HepG2 (cell line): ENCODE measurements around the gene EMC9. TPM values are rescaled to one million over a fixed set of nuclear protein-coding genes. Genes with fewer than 3 reads are reported as not detected.
A peak's percentile ranks its signal among the peaks of the same experiment; 100 is the strongest.

Experiments
- BCL6 ChIP-seq: IDR thresholded peaks from 2 replicates; pipeline ENCODE4 v1.6.1; 2016; ENCODE audit warnings: missing genetic modification reagents, missing compliant biosample characterization
- CBFB ChIP-seq: sonication (generic); formaldehyde crosslinking; IDR thresholded peaks from 2 replicates; pipeline ENCODE4 v1.4.0; 2020; ENCODE audit warnings: missing genetic modification reagents
- CEBPB ChIP-seq: IDR thresholded peaks from 2 replicates; pipeline ENCODE4 v1.6.1; 2011; ENCODE audit warnings: low read depth, low read length, improper control_type of control experiment, borderline replicate concordance
- GLI4 ChIP-seq: sonication (generic); formaldehyde crosslinking; IDR thresholded peaks from 2 replicates; pipeline ENCODE4 v1.5.1; 2020; ENCODE audit warnings: missing genetic modification reagents, mild to moderate bottlenecking, moderate library complexity, borderline replicate concordance
- LCORL ChIP-seq, 2 experiments: fragments of 450-650 bp in 1 of 2; sonication (generic) in 1 of 2; formaldehyde crosslinking in 1 of 2; IDR thresholded peaks; 2 replicates each; pipeline versions ENCODE4 v1.5.0 to v1.6.1; 2017 to 2020; ENCODE audit warnings: antibody characterized with exemption in 1 of 2, missing genetic modification reagents in 1 of 2
- MAFF ChIP-seq: IDR thresholded peaks from 2 replicates; pipeline ENCODE4 v1.6.1; 2011; ENCODE audit warnings: low read depth, low read length, improper control_type of control experiment
- POGZ ChIP-seq: sonication (generic); formaldehyde crosslinking; IDR thresholded peaks from 2 replicates; pipeline ENCODE4 v1.4.0; 2020; ENCODE audit warnings: mild to moderate bottlenecking, missing genetic modification reagents
- RXRA ChIP-seq: sonication (generic); formaldehyde crosslinking; IDR thresholded peaks from 2 replicates; pipeline ENCODE4 v1.5.1; 2020; ENCODE audit warnings: missing genetic modification reagents
- SAP130 ChIP-seq: IDR thresholded peaks from 2 replicates; pipeline ENCODE4 v1.6.1; 2016; ENCODE audit warnings: low read depth
- SNAI1 ChIP-seq: sonication (generic); formaldehyde crosslinking; IDR thresholded peaks from 2 replicates; pipeline ENCODE4 v1.5.0; 2020; ENCODE audit warnings: mild to moderate bottlenecking, missing genetic modification reagents, borderline replicate concordance
- SOX5 ChIP-seq: IDR thresholded peaks from 2 replicates; pipeline ENCODE4 v1.6.1; 2016; ENCODE audit warnings: borderline replicate concordance
- TARDBP ChIP-seq: sonication (generic); formaldehyde crosslinking; IDR thresholded peaks from 2 replicates; pipeline ENCODE4 v1.8.0; 2022; ENCODE audit warnings: mild to moderate bottlenecking, missing genetic modification reagents
- TEAD3 ChIP-seq: optimal IDR thresholded peaks from 2 replicates; pipeline ENCODE3; 2016; ENCODE audit warnings: borderline replicate concordance
- ZFY ChIP-seq: sonication (generic); formaldehyde crosslinking; IDR thresholded peaks from 2 replicates; pipeline ENCODE4 v1.4.0; 2020; ENCODE audit warnings: missing genetic modification reagents
- ZNF121 ChIP-seq: sonication (generic); formaldehyde crosslinking; IDR thresholded peaks from 2 replicates; pipeline ENCODE4 v1.5.0; 2020; ENCODE audit warnings: mild to moderate bottlenecking, missing genetic modification reagents
- ZNF253 ChIP-seq: sonication (generic); formaldehyde crosslinking; IDR thresholded peaks from 2 replicates; pipeline ENCODE4 v1.8.0; 2022; ENCODE audit warnings: mild to moderate bottlenecking, missing genetic modification reagents, borderline replicate concordance
- ZNF562 ChIP-seq: sonication (generic); formaldehyde crosslinking; IDR thresholded peaks from 2 replicates; pipeline ENCODE4 v1.8.0; 2022; ENCODE audit warnings: missing genetic modification reagents, borderline replicate concordance
- ZNF879 ChIP-seq: sonication (generic); formaldehyde crosslinking; IDR thresholded peaks from 2 replicates; pipeline ENCODE4 v1.8.1; 2023; ENCODE audit warnings: missing genetic modification reagents
- ZSCAN20 ChIP-seq: sonication (generic); formaldehyde crosslinking; IDR thresholded peaks from 2 replicates; pipeline ENCODE4 v1.4.0; 2020; ENCODE audit warnings: missing genetic modification reagents, mild to moderate bottlenecking, borderline replicate concordance
- ZSCAN21 ChIP-seq: sonication (generic); formaldehyde crosslinking; IDR thresholded peaks from 2 replicates; pipeline ENCODE4 v1.8.0; 2022; ENCODE audit warnings: mild to moderate bottlenecking, missing genetic modification reagents, moderate library complexity, borderline replicate concordance
- polyA plus RNA-seq, 8 experiments: library from polyadenylated mRNA; depleted of rRNA in 3 of 8; stranded (reverse) in 7 of 8; unstranded in 1 of 8; fragments of >200 nt; fragmentation: Illumina TruSeq in 4 of 8; extraction: Trizol in 4 of 8; gene quantifications; 2 replicates each; pipeline versions ENCODE4 v1.2.1 to v1.2.3, GENCODE V29; 2011 to 2016; ENCODE audit warnings: low read depth in 4 of 8, missing spikeins in 1 of 8, mixed read lengths in 1 of 8; ENCODE audit not compliant: insufficient read depth in 1 of 8
- total RNA-seq, 5 experiments: library from RNA; depleted of rRNA; stranded (reverse); fragments of >200 nt; fragmentation: Illumina TruSeq; extraction: Trizol; gene quantifications; 2 replicates each; pipeline ENCODE4 v1.2.3, GENCODE V29; 2016; ENCODE audit warnings: low read depth in 1 of 5
- TF ChIP-seq, protein P1 (sequence below): sonication (generic); formaldehyde crosslinking; IDR thresholded peaks from 2 replicates; pipeline ENCODE4 v1.4.0; 2020; ENCODE audit warnings: missing genetic modification reagents
- TF ChIP-seq, protein P2 (sequence below): sonication (generic); formaldehyde crosslinking; IDR thresholded peaks from 2 replicates; pipeline ENCODE4 v1.5.0; 2020; ENCODE audit warnings: mild to moderate bottlenecking, missing genetic modification reagents, borderline replicate concordance
- TF ChIP-seq, protein P3 (sequence below): sonication (generic); formaldehyde crosslinking; IDR thresholded peaks from 2 replicates; pipeline ENCODE4 v1.5.0; 2020; ENCODE audit warnings: mild to moderate bottlenecking, missing genetic modification reagents

Gene EMC9
- total and polyA plus RNA-seq, 2 of the 13 experiments (the other 11 are each of a cell fraction or from before 2014, with no cell fraction given): 60.5 to 78.7 TPM

GRCh38 chr14:24110060-24110459 is 31.3 kb downstream of the EMC9 start (continued):
- TF ChIP-seq ZSCAN20 (CRISPR knock-in tag): no peak
- TF ChIP-seq, protein P1, sequence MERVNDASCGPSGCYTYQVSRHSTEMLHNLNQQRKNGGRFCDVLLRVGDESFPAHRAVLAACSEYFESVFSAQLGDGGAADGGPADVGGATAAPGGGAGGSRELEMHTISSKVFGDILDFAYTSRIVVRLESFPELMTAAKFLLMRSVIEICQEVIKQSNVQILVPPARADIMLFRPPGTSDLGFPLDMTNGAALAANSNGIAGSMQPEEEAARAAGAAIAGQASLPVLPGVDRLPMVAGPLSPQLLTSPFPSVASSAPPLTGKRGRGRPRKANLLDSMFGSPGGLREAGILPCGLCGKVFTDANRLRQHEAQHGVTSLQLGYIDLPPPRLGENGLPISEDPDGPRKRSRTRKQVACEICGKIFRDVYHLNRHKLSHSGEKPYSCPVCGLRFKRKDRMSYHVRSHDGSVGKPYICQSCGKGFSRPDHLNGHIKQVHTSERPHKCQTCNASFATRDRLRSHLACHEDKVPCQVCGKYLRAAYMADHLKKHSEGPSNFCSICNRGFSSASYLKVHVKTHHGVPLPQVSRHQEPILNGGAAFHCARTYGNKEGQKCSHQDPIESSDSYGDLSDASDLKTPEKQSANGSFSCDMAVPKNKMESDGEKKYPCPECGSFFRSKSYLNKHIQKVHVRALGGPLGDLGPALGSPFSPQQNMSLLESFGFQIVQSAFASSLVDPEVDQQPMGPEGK (CRISPR knock-in tag): peak; percentile 53
- 0 out of 2 replicates have a peak, but pooled peaks have one; percentile 7 for TF ChIP-seq BCL6 (CRISPR knock-in tag)
- TF ChIP-seq TEAD3 (CRISPR knock-in tag): peak; percentile 65
- TF ChIP-seq, protein P2, sequence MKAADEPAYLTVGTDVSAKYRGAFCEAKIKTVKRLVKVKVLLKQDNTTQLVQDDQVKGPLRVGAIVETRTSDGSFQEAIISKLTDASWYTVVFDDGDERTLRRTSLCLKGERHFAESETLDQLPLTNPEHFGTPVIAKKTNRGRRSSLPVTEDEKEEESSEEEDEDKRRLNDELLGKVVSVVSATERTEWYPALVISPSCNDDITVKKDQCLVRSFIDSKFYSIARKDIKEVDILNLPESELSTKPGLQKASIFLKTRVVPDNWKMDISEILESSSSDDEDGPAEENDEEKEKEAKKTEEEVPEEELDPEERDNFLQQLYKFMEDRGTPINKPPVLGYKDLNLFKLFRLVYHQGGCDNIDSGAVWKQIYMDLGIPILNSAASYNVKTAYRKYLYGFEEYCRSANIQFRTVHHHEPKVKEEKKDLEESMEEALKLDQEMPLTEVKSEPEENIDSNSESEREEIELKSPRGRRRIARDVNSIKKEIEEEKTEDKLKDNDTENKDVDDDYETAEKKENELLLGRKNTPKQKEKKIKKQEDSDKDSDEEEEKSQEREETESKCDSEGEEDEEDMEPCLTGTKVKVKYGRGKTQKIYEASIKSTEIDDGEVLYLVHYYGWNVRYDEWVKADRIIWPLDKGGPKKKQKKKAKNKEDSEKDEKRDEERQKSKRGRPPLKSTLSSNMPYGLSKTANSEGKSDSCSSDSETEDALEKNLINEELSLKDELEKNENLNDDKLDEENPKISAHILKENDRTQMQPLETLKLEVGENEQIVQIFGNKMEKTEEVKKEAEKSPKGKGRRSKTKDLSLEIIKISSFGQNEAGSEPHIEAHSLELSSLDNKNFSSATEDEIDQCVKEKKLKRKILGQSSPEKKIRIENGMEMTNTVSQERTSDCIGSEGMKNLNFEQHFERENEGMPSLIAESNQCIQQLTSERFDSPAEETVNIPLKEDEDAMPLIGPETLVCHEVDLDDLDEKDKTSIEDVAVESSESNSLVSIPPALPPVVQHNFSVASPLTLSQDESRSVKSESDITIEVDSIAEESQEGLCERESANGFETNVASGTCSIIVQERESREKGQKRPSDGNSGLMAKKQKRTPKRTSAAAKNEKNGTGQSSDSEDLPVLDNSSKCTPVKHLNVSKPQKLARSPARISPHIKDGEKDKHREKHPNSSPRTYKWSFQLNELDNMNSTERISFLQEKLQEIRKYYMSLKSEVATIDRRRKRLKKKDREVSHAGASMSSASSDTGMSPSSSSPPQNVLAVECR (CRISPR knock-in tag): peak; percentile 43; the same call in 1 of the 2 replicates
- 0 out of 2 replicates have a peak, but pooled peaks have one; percentile 45 for TF ChIP-seq TARDBP (CRISPR knock-in tag)
- TF ChIP-seq ZFY (CRISPR knock-in tag): peak; percentile 58
- no peak for TF ChIP-seq POGZ (CRISPR knock-in tag)
- peak; percentile 25; the same call in 1 of the 2 replicates for TF ChIP-seq SAP130 (CRISPR knock-in tag)
- TF ChIP-seq RXRA (CRISPR knock-in tag): peak; percentile 41; the same call in 1 of the 2 replicates
- peak; percentile 93 for TF ChIP-seq CBFB (CRISPR knock-in tag)
- no peak for TF ChIP-seq GLI4 (CRISPR knock-in tag)
- peak; percentile 82 for TF ChIP-seq CEBPB
- no peak for TF ChIP-seq ZNF253 (CRISPR knock-in tag)
- TF ChIP-seq ZNF562 (CRISPR knock-in tag): no peak
- TF ChIP-seq, protein P3, sequence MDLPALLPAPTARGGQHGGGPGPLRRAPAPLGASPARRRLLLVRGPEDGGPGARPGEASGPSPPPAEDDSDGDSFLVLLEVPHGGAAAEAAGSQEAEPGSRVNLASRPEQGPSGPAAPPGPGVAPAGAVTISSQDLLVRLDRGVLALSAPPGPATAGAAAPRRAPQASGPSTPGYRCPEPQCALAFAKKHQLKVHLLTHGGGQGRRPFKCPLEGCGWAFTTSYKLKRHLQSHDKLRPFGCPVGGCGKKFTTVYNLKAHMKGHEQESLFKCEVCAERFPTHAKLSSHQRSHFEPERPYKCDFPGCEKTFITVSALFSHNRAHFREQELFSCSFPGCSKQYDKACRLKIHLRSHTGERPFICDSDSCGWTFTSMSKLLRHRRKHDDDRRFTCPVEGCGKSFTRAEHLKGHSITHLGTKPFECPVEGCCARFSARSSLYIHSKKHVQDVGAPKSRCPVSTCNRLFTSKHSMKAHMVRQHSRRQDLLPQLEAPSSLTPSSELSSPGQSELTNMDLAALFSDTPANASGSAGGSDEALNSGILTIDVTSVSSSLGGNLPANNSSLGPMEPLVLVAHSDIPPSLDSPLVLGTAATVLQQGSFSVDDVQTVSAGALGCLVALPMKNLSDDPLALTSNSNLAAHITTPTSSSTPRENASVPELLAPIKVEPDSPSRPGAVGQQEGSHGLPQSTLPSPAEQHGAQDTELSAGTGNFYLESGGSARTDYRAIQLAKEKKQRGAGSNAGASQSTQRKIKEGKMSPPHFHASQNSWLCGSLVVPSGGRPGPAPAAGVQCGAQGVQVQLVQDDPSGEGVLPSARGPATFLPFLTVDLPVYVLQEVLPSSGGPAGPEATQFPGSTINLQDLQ (CRISPR knock-in tag): no peak
- no peak for TF ChIP-seq SNAI1 (CRISPR knock-in tag)
- no peak for TF ChIP-seq MAFF
- TF ChIP-seq ZNF121: peak; percentile 34; the same call in 1 of the 2 replicates
- no peak for TF ChIP-seq SOX5 (CRISPR knock-in tag)
- peak; percentile 45; the same call in 1 of the 2 replicates for TF ChIP-seq LCORL (IDR thresholded peaks at IDR 0.05)
- TF ChIP-seq LCORL (CRISPR knock-in tag; IDR thresholded peaks at IDR 0.05): peak; percentile 77; the same call in 1 of the 2 replicates
- TF ChIP-seq ZSCAN21 (CRISPR knock-in tag): no peak
- peak; percentile 35; the same call in 1 of the 2 replicates for TF ChIP-seq ZNF879 (CRISPR knock-in tag)
